HG03457 (cell line): Measurements from ENCODE around the gene STAT1.
"Not testable (repeated sequence)": the region's sequence is repeated elsewhere in the genome, so short reads cannot be mapped to it uniquely, and the experiment has no call there.

ENCODE experiments used
- ATAC-seq: cut with Tn5 transposase; IDR thresholded peaks from one replicate; pipeline ENCODE4 v1.9.1; 2021; ENCODE audit warnings: moderate number of reproducible peaks; ENCODE audit not compliant: unreplicated experiment

STAT1 gene

DNA sequence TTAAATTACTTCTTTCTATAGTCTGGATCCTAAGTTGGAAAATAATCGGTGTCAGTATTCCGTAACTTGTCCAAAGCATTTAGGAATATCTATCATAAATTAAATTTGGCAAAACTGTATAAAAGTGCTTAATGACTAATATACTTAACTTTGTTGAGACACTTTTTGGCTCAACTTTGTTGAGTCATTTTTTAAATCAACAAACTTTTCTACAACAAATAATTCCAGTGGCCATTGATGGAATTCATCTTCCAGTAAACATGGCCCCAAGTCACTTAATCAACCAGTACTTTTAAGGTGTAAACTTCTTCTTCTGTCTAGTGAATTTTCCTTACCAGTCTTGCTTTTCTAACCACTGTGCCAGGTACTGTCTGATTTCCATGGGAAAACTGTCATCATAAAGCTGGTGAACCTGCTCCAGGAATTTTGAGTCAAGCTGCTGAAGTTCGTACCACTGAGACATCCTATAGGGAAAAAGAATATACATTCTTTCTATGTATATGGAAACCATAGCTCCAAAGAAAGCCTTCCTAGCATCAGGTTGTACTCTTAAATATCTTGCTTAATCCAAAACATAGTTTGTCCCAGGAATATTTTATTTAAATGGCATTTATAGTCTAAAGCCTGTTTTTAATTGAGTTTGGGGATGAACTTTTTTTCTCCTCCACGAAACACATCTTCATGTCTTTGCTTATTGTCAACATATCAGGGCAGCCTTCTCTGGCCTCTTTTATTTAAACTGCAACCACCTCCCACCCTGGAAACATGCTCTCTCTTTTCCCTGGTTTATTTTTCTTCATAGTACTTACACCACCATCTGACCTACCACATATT lies 4.2 kb downstream of the STAT1 start:
- no peak for ATAC-seq

DNA sequence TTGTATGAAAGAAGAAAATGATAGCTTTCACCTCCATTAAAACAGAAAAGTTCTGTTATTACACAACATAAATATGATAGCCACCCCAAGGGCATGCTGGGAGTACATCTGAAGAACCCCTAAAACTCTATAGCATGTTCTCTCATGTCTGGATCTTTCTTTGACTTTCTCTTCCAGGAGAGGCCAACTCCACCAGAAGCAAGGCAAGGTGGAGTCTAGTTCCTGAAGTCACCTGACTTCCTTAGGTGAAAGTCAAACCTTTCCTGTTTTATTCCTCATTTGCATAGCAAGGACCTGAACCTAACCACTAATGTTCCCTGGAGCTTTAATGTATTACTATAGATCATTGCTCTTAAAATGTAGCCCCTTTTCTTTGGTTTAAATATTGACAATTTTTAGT lies 5.7 kb downstream of the STAT1 start:
- ATAC-seq = no peak

DNA sequence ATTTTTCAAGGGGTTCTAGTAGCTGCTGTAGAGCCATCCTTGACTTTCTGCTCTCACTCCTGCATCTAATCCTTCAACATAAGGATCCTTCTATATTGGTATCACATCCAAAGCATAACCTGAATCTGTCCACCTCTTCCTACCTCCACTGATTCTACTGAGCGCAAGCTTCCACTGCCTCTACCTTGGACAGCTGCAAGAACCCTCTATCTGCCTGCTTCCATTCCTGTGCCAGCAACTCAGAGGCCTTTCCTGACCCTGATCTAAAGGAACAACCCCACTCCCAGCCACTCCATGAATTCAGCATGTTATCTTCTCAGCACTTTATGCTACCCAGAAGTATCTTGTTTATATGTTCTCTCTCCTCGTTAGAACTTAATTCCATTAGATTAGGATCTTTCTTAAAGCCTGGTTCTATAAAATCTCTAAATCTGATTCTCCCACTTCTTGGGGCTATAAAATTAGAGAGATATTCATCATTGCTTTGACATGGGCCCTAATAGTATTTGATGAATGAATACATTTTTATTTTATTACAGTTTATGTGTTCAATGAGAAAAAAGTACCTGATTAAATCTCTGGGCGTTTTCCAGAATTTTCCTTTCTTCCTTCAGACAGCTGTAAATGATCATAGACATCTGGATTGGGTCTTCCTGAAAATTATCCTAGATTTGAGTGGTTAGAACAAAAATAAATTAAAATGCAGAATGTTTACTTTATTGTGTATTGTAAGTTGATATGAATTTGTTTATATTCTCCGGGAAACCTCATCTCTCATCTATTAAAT lies 6.8 kb downstream of the STAT1 start:
- ATAC-seq = no peak

DNA sequence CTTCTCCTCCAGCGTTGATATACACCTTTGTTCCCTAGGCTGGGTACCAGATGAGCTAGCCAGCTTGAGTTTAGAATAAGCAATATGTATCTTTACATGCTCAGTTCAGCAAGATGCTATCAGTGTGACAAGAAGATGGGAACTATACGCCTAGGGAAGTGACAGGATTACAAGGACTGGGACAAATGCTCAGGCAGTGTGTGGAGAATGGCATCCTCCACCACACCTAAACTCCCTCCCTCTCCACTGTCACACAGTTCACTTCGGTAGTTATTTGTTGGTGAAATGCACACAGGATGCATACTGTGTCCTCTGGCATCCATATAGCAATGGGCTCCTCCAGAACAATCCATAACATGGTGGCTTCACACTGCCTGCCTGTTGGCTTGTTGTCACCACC lies 7.7 kb downstream of the STAT1 start:
- ATAC-seq = no peak

DNA sequence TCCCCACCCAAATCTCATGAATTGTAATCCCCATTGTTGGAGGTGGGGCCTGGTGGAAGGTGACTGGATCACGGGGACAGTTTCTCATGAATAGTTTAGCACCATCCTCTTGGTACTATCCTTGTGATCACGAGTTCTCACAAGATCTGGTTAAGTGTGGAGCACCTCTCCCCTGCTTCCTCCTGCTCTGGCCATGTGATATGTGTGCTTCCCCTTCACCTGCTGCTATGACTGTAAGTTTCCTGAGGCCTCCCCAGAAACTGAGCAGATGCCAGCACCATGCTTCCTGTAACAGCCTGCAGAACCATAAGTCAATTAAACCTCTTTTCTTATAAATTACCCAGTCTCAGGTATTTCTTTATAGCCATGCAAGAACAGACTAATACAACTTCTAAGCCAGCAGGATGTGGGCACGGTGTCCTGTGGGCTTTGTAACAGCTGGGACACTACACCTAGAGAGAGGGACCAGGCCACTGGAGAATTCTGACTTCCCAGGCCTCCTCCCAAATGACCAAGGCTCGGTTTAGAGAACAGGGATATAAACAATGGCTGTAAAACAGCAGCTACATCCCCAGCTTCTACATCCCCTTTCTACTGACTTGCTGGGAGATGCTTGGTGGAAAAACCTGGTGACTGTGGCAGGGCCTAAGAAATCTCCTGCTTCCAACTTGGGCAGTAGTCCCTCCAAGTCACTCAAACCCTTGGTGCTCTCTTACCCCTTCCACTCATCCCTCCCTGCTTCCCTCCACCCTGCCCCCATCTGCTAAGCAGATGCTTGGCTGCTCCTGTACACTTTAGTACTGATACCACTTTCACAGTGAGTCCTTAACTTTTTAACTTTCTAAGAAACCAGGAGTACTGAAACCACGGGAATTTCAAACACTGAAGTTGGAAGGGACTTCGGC lies 10.3 kb downstream of the STAT1 start:
- ATAC-seq = no peak

DNA sequence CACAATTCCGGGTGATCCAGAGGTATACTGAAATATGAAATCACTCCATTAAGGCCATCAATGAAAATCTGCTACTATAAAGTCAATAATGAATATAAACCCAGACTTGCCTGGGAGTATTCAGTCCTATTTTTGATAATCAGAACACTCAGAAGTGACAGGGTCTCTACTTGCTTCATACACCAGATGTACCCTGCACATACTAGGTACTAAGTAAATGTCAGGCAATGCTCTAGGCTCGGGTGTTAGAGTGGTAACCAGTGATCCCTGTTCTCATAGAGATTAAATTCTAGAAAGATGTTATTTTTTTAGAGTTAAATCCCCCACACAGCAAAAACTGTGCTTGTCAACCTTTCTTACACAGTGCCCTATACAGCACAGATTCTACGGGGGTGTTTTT lies 12.3 kb downstream of the STAT1 start:
- no peak for ATAC-seq

DNA sequence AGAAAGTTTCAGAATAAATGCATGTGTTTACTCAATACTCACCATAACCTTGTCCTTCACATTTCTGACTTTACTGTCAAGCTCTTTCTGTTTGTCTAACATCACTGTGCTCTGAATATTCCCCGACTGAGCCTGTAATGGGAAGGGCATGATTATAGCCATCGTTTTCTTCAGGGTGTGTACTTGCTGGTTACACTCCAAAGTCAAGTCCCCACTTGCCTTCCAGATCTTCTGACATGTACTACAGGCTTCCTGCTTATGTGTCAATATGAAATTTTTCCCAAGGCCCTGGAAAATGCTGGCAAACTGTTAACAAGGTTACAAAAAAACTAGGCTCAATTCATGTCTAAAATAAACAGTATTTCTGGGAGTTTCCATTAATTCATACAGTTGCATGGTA lies 12.9 kb downstream of the STAT1 start:
- no peak for ATAC-seq

DNA sequence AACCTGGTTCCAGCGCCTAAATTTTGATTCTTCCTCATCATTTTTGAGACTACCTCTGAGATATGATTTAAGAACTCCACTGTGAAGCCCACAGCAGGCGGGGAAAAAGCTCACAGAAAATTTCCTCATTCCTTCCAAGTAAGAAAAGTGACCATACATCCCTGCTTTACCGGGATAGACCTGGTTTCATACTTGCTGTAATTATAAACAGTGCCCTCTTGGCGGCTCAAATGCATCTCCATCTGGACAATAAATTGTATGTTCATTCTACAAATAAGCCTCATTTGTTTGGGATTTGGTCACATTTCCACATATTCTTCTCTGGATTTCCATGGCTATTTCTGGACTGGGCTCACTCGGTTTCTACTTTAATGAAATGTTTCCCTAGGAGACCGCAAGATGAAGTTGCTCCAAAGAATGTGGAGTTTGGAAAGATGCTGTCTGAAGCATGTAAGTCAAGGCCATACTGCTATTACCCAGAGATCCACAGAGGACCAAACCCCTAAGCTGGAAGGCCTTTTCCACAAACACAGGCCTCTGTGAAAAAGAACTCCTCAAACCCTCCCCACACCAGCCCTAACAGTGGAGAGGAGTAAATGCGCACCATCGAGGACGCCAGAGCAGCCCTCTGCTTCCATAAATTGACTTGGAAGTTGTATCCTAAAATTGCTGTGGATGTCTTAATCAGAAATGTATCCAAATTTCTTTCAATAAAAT lies 13.9 kb downstream of the STAT1 start:
- ATAC-seq = no peak

DNA sequence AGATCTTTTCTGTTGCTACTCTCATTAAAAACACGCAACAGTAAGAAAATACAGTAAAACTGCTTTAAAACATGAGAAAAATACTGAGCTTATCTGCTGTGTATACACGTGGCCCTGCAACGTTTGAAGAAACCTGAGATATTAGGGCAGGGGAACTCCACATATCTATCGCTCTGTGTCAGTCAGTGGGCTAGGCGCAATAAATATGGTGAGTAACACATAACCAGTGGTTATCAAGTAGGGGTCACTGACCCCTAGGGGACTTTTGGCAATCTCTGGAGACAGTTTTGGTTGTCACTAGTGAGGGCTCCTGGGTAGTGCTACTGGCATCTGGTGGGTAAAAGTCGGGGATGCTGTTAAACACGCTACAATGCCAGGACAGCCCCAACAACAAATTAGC lies 14.9 kb downstream of the STAT1 start:
- ATAC-seq = no peak

DNA sequence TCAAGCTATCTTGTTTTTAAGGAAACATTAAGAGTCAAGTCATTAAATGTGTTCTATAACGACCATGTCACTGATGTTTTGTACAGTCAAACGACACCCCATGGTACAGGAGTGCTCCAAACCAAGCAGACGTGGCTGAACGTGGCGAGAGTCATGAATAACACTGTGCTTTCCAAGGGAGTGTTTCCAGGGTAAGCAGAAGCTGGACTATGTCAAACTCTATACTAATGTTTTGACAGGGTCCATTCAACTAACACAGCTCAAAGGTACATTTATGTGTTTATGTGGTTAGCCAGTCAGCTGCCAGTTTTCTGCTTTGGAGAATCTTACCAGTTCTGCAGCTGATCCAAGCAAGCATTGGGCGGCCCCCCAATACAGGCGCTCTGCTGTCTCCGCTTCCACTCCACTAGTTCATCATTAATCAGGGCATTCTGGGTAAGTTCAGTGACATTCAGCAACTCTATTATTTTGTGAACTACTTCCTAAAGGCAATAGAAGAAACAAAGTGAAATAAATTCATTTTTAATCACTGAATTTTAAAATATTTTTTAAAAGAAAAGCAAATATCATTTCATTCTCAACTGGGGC lies 16.4 kb downstream of the STAT1 start:
- ATAC-seq = no peak

DNA sequence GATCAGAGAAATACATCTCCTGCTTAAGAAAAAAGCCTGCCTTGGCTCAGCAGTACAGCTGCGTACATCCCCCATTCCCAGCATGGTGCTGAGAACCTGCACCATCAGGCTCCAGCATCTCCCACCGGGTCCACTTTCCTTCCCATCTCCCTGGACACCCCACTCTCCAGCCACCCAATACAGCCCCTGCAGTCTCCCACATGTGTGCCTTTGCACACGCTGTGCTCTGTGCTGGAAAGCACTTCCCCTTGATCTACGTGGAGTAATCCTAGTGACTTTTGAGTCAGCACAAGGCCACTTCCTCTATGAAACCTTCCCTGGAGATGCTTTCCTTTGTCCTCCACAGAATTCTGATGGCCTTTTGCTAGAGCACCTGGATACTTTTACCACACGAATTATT lies 17.0 kb downstream of the STAT1 start:
- no peak for ATAC-seq

DNA sequence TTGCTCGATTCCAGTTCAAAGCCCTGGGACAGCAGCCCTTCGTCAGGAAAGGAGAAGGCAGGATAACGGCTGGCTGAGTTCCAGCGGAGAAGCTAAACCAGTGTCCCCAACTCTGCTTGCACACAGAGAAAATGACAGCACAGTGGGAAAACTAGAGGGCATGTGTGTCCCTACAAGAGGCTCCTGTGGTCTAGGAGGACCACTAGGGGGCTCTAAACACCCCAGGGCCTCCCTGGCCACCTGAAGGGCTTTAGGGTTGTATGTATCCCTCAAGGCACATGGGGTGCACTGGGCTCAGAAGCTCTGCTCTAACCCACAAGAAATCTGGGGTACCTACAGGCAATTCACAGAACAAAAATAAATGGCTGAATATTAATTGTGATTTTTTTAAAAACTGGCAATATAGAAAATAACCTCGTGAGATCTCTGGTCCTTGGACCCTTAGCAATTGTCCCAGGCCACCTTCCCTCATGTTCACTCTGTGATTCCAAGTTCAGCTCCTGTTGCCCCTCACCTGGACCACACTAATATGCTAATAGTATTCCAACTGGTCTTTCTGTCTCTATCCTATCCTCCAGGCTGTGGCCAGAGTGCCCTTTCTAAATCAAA lies 17.5 kb downstream of the STAT1 start:
- ATAC-seq = no peak

DNA sequence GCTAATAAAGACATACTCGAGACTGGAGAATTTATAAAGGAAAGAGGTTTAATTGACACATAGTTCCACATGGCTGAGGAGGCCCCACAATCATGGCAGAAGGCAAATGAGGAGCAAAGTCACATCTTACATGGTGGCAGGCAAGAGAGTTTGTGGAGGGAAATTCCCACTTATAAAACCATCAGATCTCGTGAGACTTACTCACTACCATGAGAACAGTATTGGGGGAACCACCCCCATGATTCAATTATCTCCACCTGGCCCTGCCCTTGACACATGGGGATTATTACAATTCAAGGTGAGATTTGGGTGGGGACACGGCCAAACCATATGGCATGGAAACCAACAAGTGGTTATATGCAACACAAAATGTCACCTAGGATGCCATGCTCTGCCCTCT lies 18.7 kb downstream of the STAT1 start:
- ATAC-seq = not testable (repeated sequence)

DNA sequence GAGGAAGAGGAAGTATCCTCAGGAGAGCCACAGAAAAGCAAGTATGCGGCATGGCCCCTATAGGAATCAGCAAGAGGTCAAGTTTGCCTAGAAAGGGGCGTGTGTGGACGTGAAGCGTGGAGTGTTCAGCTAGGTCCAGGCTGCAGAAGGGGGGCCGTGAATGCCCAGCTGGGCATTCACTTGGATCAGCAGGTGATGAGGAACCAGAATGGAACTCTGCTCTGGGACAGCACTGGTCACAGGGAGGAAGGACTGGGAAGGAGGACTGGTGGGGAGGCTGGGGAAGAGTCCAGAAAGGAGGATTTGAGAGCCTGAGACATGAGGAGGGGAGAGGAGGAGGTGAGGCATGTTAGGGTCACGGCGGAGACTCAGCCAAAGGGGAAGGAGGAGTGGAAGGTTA lies 19.8 kb downstream of the STAT1 start:
- no peak for ATAC-seq

DNA sequence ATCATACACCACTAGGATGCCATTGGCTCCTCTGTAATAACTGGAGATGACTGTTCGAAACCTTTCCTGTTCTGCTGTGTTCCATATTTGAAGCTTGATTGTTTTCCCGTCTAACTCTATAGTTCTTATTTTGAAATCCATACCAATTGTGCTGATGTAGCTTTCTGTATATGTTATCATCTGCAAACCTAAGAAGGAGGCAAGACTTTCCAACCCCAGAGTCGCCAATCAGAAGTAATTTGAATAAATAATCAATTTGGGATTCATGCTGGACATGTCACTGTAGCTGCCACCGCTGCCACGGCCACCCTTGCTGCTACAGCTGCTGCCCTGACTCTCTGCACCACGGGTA lies 20.7 kb downstream of the STAT1 start:
- no peak for ATAC-seq

DNA sequence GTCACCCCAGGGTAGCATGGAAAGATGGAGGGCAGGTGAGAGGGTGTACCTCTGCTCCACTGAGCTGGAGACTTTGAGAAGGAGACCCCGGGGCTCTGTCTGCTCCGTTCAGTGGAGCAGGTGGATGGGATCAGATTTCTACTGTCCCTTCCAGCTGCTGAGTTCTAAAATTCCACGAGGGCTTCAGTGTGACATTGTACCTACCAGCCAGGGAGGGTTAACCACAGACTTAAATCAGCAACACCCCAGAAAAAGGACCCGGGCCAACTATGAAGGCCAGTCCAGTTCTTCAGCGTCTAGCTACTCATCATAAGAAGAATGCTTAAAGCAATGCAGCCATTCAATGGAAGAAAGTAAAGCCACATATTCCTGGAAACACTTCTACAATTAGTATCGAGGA lies 23.8 kb downstream of the STAT1 start:
- ATAC-seq = no peak

DNA sequence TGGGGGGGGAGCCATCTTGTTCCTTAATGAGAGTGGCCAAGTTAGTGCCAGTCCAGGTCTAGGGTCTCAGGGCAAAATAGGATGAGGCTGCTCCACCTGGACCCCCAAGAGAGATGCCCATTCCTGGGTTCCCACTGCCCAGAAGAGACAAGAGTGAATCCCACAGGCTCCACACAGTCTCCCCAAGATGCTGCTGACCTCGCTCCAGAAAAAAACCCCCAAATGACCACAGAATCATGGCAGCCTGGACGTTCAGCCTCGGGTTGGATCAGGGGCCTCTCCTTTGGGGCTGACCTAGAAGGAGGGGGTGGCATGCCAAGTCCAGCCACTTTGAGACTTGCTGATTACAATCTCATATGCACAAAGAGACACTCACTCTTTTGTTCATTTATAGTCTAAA lies 25.1 kb downstream of the STAT1 start:
- no peak for ATAC-seq

DNA sequence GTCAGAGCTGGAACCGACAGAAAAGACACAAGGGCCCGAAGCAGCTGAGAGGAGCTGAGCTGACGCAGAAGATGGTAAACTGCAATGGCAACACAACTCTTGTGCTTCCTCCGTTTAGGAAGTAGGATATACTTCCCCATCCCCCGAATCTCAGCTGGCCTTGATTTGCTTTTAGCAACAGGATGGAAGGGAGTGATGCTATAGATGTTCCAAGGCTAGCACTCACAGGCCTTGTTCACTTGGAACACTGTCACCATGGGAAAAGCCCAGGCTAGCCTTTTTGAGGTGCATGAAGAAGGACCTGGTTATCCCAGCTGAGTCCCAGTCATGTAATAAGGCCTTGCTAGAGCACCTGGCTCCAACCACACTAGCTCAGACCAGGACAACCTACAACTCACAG lies 26.0 kb downstream of the STAT1 start:
- no peak for ATAC-seq

DNA sequence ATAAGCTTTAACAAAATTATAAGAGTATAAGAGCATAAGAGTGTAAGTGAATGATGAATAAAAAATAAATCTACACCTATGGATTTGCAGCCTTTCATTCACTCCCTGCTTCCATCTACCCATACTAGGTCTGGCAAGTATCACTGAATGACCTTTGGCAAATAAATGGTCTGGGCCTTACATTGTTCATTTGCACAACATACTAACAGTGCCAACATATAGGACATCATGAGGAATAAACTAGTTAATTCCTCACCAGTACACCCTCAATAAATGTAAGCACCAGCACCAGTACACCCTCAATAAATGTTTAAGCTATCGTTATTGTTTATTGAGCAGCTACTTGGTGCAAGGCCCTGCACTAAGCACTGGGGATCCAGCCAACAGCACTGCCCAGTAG lies 26.9 kb downstream of the STAT1 start:
- ATAC-seq = no peak
